GM15510 (cell line): ENCODE results near the gene FOXC2.
A peak's percentile ranks its signal among the peaks of the same experiment; 100 is the strongest.

Experiments used
- POLR2A ChIP-seq: IDR thresholded peaks from 3 replicates; pipeline ENCODE4 v1.6.1; 2011; ENCODE audit warnings: borderline replicate concordance; ENCODE audit not compliant: insufficient read length; ENCODE audit errors: extremely low read depth

The FOXC2 gene

DNA sequence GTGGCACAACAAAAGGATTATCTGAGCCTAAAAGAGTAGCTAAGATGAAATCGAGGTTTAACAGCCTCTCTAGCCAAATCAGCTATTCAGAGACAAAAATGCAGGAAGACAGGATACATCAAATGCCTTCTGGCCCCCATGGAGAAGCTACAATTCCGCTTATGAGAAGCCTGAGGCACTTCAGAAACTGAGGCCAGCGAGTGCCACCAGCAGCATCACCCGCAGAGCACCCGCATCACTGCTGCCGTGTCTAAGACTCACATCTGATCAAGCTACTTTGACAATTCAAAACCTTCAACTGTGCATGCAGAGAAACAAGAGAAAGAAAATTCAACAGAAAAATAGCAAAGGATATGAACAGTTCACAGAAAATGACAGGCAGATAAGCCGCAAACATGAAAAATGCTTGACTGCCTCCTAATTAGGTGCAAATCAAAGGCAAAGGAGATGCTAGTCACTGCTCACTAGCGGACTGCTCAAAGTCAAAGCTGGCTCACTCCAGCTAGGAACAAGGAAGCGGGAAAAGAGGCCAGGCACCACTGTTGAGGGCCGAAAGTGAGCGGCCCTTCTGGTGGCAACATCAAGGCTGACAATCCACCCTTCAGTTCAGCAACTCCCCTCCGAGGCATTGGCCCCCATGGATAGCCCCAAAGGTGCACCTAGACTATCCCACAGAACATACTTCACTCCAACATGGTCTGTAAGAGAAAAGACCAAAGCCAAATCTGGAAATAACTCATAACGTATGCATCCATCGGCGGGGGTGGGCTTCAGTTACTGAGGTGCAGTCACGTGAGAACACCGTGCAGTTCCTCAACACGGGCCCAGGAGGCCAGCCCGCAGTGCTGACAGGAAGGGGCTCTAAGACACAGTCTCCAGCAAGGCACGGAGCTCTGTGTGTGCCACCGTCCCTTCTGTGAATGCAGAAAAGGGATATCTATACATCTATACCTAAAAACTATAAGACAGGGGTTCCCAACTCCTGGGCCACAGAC lies 23.6 kb upstream of the FOXC2 start:
- no peak for TF ChIP-seq POLR2A

DNA sequence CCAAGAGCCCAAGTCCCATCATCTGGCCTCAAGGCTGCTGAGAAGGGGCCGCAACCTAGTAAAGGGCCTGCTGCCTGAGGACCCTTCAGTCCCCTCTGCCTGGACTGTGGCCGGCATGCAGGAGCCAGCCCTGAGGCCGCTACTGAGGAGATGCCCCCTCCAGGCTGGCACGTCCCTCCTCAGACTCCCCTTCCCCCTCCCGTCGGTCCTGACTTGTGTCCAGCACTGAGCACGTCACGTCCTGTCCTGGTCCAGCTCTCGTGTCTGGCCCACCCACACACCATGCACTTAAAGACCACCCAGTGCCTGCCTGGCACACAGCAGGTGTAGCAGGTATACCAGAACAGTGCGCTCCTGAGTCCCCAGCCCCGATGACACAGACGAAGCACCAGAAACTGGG lies 21.1 kb upstream of the FOXC2 start:
- no peak for TF ChIP-seq POLR2A

DNA sequence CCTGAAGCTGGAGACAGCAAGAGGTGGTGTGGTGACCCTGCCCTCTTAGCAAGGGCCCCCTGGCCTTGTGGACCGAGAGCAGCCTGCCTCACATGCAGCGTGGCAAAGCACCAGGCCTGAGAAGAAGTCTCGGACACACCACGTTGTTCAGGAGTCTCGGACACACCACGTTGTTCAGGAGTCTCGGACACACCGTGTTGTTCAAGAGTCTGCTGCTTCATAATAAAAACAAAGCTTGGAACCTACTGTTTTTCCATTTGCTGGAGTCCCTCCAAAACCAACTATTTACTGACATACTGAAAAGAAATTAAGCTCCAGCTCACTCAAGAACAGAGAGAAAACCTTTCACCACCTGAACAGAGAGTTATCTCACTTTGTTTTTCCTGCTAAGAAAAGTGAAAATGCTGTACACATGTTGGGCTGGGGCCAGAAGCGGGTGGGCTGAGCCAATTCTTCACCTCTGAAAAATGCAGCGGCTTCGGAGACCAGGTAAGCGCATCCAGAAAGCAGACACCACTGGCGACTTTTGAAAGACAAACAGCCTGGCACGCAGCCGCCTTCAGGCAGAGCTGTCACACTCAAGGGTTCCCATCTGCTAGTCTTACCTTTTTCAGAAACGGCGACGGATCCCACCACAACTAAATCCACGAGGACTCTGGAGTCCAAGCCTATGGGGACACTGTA lies 20.5 kb upstream of the FOXC2 start:
- TF ChIP-seq POLR2A, result no peak

DNA sequence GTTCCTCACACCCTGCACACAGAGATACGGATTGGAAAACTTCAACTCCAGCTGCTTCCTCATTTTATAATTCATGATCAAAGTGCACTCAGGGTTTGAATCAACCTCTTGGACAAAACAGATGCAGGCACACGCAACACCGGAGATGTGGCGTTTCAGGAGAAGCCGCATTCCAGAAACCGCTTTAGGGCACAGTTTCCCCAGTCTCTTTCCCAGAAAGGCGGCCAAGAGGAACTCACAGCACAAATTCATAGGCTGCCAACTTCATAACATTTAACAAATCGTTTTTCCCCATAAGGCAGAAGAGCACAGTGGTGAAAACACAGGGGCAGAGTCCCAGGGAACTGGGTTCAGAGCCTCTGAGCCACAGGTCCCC lies 20.0 kb upstream of the FOXC2 start:
- no peak for TF ChIP-seq POLR2A

DNA sequence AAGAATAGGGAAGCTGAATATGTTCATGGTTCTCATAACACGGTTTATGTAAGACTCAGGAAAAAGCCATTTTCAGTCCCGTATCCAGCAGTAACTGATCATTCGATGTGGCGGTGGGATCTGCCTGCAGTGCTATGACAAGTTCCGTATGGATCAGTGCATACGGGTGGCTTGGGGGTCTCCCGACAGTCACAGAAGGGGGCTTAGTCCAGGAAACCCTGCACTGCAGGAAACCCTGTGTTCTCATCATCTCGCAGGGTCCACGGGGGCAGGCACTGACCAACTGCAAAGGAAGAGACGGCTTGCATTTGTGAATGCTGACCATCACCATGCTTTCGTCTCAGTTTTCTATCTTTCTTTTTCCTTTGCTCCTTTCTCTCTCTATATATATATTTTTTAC lies 19.3 kb upstream of the FOXC2 start:
- TF ChIP-seq POLR2A, result no peak

DNA sequence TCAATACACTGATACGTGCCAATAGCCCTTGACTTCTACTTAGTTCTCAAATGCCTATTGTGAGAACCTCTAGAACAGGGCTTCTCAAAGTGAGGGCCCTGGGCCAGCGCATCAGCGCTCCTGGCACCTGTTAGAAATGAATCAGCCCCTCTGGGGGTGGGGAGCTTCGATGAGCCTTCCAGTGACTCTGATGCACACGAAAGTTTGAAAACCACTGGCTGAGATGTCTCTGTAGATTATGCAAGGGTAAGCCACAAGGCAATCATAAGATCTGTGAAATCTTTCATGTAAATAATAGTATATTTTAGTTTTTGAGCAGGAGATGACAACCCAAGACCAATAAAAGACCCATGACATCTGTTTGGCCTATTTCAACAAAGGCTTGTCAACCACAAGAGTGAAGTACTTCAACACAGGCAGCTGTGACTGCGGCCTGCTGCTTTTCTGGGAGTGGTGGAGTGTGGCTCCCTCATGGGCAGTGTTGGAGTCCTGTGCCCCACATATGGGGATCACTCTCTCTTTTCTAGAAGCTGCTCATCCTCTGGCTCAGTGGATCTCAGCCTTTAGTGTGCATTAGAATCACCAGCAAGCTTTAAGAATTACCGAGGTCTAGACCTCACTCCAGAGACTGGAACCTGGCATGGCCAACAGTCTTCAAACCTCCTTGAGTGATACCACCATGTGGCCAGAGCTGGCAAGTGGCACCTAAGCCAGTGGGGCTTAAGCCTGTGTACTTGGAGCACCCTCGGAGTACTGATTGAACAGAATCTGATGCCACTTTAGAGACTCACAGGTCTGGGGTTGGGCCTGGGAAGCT lies 17.3 kb upstream of the FOXC2 start:
- TF ChIP-seq POLR2A, result no peak

DNA sequence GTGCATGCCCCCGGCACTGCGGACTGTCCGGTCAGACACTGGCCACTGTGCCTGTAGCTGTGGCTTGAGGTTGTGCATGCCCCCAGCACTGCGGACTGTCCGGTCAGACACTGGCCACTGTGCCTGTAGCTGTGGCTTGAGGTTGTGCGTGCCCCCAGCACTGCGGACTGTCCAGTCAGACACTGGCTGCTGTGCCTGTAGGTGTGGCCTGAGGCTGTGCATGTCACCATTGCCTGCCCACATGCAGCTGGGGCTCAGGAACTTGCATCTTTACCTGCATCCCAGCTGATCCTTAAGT lies 16.8 kb upstream of the FOXC2 start:
- TF ChIP-seq POLR2A, result no peak

DNA sequence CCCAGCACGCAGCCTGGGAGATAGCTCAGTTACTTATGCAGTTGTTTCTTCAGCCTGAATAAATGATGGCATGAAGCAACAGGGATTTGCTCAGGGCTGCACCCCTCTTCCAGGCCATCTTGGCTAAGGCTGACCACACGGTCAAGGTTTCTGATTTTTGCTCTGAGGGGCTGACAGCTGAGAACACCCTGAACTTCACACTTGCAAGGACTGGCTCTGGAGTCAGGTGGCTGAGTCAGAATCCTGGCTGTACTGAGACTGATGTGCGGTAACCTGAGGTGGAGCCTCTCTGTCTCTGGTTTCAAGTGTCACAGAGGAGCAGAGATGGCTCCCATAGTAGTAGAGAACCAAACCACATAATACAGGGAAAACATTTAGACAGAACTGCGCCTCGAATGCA lies 16.3 kb upstream of the FOXC2 start:
- no peak for TF ChIP-seq POLR2A

DNA sequence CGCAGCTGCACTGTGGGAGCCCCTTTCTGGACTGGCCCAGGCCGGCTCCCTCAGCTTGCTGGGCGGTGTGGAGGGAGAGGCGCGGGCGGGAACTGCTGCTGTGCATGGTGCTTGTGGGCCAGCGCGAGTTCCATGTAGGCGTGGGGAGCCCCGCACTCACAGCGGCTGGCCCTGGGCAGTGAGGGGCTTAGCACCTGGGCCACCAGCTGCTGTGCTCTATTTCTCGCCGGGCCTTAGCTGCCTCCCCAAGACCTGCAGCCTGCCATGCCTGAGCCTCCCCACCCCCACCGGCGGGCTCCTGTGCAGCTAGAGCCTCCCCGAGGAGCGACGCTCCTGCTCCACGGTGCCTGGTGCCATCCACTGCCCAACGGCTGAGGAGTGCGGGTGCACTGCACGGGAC lies 13.3 kb upstream of the FOXC2 start:
- TF ChIP-seq POLR2A, result no peak

DNA sequence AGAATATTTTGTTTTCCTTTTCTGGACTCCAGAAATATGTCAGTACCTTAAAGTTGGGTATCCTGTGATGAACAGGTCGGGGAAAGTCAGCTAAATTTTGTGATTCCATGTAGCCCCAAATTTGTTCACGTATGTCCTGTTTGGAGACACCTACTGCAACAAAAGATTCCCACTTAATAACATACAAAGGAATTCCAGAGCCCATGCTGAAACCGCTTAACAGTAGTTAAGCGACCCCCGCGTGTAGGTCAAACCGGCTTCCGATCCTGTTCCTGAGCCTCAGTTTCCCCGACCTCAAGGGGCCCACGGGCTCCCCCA lies 12.1 kb upstream of the FOXC2 start:
- TF ChIP-seq POLR2A, result no peak

DNA sequence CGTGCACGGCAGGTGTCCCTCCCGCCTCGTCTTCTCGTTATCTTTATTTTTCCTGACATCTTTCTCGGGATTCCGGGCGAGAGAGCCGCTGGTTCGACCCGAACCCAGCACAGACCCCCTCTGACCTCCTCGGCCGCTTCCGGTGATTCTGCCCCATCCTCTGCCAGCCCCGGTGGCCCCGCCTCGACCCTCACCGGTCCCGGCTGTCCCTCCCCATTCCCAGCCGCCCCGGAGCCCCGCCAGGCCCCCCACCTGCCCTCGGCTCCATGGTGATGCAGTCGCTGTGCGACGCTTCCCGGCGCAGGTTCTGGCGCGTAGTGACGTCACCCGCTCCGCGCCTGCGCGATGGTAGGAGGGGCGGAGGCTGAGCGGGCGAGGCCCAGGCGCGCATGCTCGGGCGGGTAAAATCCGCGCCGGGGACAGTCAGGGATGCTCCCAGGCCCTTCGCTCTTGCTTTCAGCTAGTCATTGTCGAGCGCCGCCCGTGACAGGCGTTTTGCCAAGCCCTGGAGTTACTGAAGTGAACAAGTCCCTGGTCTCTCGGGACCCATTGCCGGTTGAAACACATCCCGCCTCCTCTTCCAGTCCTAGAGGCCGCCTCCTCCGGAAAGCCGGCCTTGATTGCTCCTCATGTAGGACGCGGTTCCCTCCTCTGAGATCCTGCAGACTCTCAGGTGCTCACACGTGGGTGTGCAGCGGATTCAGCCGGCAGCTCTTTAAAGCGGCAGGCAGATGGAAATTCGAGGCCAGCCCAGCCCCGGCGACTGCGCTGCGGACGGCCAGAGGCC lies 11.5 kb upstream of the FOXC2 start, which contains the start of gene MTHFSD:
MTHFSD (minus strand) TSS at position 319 of the 787 bp plus-strand sequence; CDS start at position 268, 51 bp downstream.
- peak; percentile 86 for TF ChIP-seq POLR2A

DNA sequence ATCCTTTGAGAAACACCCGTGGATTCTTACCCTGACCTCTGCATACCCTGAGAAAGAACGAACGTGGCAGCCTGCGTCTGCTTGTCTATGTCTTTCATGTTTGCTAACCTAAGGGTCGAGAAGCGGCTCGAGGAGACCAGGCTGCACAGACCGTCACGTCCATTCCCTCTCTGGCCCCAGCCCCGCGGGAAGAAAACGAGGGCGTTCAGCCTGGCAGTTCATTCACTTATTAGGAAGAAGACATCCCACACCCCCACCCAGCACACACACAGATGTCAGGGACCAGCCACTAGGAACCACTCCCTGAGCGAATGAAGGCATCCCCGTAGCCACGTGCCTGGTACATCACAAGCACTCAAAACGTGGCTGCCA lies 10.9 kb upstream of the FOXC2 start:
- no peak for TF ChIP-seq POLR2A

DNA sequence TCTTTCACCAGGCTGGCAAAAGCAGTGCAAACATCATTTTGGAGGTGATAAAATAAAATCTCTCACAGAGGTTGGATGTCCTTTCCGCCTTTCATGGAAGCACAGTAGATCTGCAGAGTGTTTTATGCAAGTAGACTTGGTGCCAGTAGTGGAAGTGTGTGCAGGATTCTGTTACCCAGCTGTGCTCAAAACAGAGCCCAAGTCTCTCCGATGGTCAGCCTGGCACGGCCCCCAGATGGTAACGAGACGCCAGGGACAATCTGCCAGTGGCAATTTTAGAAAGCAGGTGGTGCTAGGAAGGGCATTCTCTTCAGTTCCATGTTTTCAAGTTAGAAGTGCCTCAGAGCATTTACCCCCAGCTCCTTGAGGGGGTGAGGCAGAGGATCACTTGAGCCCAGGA lies 10.1 kb upstream of the FOXC2 start:
- no peak for TF ChIP-seq POLR2A

DNA sequence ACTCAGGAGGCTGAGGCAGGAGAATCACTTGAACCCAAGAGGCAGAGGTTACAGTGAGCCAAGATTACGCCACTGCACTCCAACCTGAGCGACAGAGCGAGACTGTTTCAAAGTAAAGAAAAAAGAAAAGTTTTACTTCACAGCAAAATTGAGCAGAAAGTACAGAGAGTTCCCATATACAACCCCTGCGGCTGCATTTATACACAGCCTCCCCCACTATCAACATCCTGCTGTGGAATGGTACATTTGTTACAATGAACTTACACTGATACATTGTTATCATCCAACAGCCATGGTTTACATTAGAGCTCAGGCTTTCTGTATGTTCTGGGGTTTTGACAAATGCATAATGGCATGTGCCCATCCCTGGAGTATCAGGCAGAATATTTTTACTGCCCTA lies 9.0 kb upstream of the FOXC2 start:
- TF ChIP-seq POLR2A, result no peak

DNA sequence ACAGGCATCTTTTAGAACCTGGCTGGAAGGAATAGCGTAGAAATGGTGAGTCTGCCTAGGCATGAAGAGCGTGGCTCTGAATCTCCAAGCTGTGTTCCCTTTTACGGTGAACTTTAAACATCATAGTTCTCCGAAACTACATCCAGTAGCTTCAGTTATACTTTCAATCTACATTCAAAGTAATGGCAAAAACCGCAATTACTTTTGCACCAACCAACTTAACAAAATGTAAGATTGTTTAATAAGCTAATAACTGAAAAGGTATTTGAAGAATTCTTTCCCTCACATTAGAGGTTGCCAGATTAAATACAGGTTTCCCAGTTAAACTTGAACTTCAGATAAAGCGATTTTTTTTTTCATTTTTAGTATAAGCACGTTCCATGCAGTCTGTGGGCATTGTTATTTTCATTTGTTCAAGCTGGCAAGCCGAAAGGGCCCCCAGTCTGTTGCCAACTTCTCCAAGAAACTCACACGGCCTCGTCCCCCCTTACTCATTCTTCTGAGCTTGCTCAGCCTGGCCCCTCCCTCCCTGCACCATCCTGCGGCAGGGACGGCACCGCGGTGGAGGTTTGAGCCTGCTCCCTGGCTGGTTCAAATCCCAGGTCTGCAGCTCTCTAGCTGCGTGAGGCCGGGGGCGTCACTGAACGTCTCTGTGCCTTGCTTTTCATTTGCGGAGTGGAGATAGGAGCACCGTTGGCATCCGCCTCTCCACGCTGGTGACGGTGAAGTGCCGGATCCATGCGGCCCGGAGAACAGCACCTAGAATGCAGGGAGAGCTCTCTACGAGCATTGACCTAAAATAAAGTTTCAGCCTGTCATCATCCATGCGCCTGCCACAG lies 8.1 kb upstream of the FOXC2 start:
- no peak for TF ChIP-seq POLR2A

DNA sequence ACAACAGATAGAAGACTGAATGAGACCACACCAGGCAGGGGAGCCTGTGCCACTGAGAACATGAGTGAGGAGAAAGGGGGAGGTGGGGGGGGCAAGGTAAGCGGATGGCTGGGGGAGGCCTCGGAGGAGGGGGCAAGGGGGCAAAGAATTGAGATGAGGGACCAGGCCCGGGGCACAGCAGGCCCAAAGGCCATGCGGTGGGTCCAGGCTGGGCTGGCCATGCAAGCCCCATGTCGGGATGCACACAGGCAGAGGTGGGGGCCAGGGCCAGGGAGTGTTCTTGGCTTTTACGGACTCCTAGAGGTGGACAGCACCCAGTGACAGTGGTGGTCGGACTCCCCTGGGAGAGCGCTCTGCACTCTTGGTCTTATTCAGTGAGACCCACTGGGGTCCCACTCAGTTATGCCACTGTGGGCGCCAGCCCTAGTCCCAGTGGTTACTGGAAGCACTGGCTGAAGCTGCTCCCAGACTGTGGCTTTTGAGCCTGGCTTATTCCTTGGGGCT lies 6.8 kb upstream of the FOXC2 start:
- no peak for TF ChIP-seq POLR2A
